Activated CD4-positive, alpha-beta T cell treated with anti-CD3 and anti-CD28 coated beads, Interleukin-2, amount 10 ng/mL, durations not matched to agents 24 days and 14 days (primary cell): ENCODE results near the gene SOD3. TPM values are rescaled to one million over a fixed set of nuclear protein-coding genes. Genes with fewer than 3 reads are reported as not detected.

Experiments used
- DNase-seq: peaks from one replicate; pipeline ENCODE4 v3.0.0; 2022
- H3K27ac Mint-ChIP-seq: one replicate; pipeline ENCODE4 v1.8.0; 2022; ENCODE audit warnings: mild to moderate bottlenecking, mixed read lengths
- H3K27me3 Mint-ChIP-seq: one replicate; pipeline ENCODE4 v1.8.0; 2022; ENCODE audit warnings: mixed read lengths
- H3K36me3 Mint-ChIP-seq: one replicate; pipeline ENCODE4 v1.8.0; 2022; ENCODE audit warnings: low read depth, mild to moderate bottlenecking, mixed read lengths
- H3K4me1 Mint-ChIP-seq: one replicate; pipeline ENCODE4 v1.8.0; 2021; ENCODE audit warnings: mixed read lengths
- H3K4me3 Mint-ChIP-seq: one replicate; pipeline ENCODE4 v1.8.0; 2022; ENCODE audit warnings: mild to moderate bottlenecking, moderate library complexity, mixed read lengths
- H3K9me3 Mint-ChIP-seq: one replicate; pipeline ENCODE4 v1.8.0; 2021; ENCODE audit warnings: mixed read lengths
- intact Hi-C: fragments of 100-400 bp; cut with micrococcal nuclease; formaldehyde crosslinking; loops from one replicate; pipeline ENCODE4 v1.15.1; 2023
- total RNA-seq: library from RNA; stranded (reverse); gene quantifications from 2 replicates; pipeline ENCODE4 v1.2.3, GENCODE V29; 2022

SOD3 gene
- not detected in 2 replicates for total RNA-seq

- Mint-ChIP-seq H3K27me3 (peaks cover 12% of the 10 kb centered on the region), H3K36me3 (no peaks in the 10 kb centered on the region), H3K4me1 (no peaks in the 10 kb centered on the region), H3K4me3 (no peak within 1 kb of the TSS), H3K9me3 (no peaks in the 10 kb centered on the region), H3K27ac (no peak within 1 kb of the TSS)
- intact Hi-C loops, result no loop called here
- DNase-seq, result no peak
Measured at GRCh38 chr4:24794916-24795665, at the start of gene SOD3. Gene SOD3 (plus strand): TSS chr4:24795573. CDS start chr4:24799522, 3,949 bp downstream.

GRCh38 chr4:24747234-24747975, 48.0 kb upstream of the SOD3 start:
- H3K36me3 Mint-ChIP-seq, result no peaks in the 10 kb centered on the region
- H3K9me3 Mint-ChIP-seq, result no peaks in the 10 kb centered on the region
- no peak for DNase-seq
- H3K27ac Mint-ChIP-seq, result no peak overlapping the region
- H3K27me3 Mint-ChIP-seq, result no peaks in the 10 kb centered on the region
- H3K4me3 Mint-ChIP-seq, result no peak overlapping the region
- no peaks in the 10 kb centered on the region for H3K4me1 Mint-ChIP-seq
- intact Hi-C loops, result no loop called here

GRCh38 chr4:24748023-24748422, 47.4 kb upstream of the SOD3 start:
- Mint-ChIP-seq H3K9me3 (no peaks in the 10 kb centered on the region), H3K36me3 (no peaks in the 10 kb centered on the region), H3K27ac (no peak overlapping the region), H3K4me1 (no peaks in the 10 kb centered on the region), H3K4me3 (no peak overlapping the region), H3K27me3 (no peaks in the 10 kb centered on the region)
- intact Hi-C loops, result no loop called here
- no peak for DNase-seq

GRCh38 chr4:24748758-24749350, 46.5 kb upstream of the SOD3 start:
- Mint-ChIP-seq H3K27ac (no peak overlapping the region), H3K27me3 (no peaks in the 10 kb centered on the region), H3K4me3 (no peak overlapping the region), H3K9me3 (no peaks in the 10 kb centered on the region), H3K36me3 (no peaks in the 10 kb centered on the region), H3K4me1 (no peaks in the 10 kb centered on the region)
- no peak for DNase-seq
- intact Hi-C loops, result no loop called here

GRCh38 chr4:24750106-24750505, 45.3 kb upstream of the SOD3 start:
- no peak for DNase-seq
- intact Hi-C loops, result no loop called here
- H3K27me3 Mint-ChIP-seq, result no peaks in the 10 kb centered on the region
- no peak overlapping the region for H3K27ac Mint-ChIP-seq
- H3K9me3 Mint-ChIP-seq, result no peaks in the 10 kb centered on the region
- H3K36me3 Mint-ChIP-seq, result no peaks in the 10 kb centered on the region
- H3K4me3 Mint-ChIP-seq, result no peak overlapping the region
- H3K4me1 Mint-ChIP-seq, result no peaks in the 10 kb centered on the region

GRCh38 chr4:24751926-24752539, 43.3 kb upstream of the SOD3 start:
- no peak overlapping the region for H3K4me3 Mint-ChIP-seq
- H3K27me3 Mint-ChIP-seq, result no peaks in the 10 kb centered on the region
- peaks cover 5% of the 10 kb centered on the region for H3K9me3 Mint-ChIP-seq
- no peak overlapping the region for H3K27ac Mint-ChIP-seq
- no peaks in the 10 kb centered on the region for H3K4me1 Mint-ChIP-seq
- intact Hi-C loops, result no loop called here
- no peak for DNase-seq
- H3K36me3 Mint-ChIP-seq, result no peaks in the 10 kb centered on the region

GRCh38 chr4:24753519-24753918, 41.9 kb upstream of the SOD3 start:
- Mint-ChIP-seq H3K9me3 (peaks cover 5% of the 10 kb centered on the region), H3K4me1 (no peaks in the 10 kb centered on the region), H3K27me3 (no peaks in the 10 kb centered on the region), H3K27ac (no peak overlapping the region), H3K4me3 (no peak overlapping the region), H3K36me3 (no peaks in the 10 kb centered on the region)
- intact Hi-C loops, result no loop called here
- DNase-seq, result no peak

GRCh38 chr4:24754571-24754970, 40.8 kb upstream of the SOD3 start:
- no peak for DNase-seq
- no peaks in the 10 kb centered on the region for H3K36me3 Mint-ChIP-seq
- H3K4me3 Mint-ChIP-seq, result no peak overlapping the region
- H3K27me3 Mint-ChIP-seq, result no peaks in the 10 kb centered on the region
- no peak overlapping the region for H3K27ac Mint-ChIP-seq
- intact Hi-C loops, result no loop called here
- peaks cover 5% of the 10 kb centered on the region for H3K9me3 Mint-ChIP-seq
- no peaks in the 10 kb centered on the region for H3K4me1 Mint-ChIP-seq

- DNase-seq, result no peak
- H3K4me1 Mint-ChIP-seq, result no peaks in the 10 kb centered on the region
- H3K36me3 Mint-ChIP-seq, result no peaks in the 10 kb centered on the region
Measured at GRCh38 chr4:24763631-24764297, 31.6 kb upstream of the SOD3 start.

GRCh38 chr4:24764345-24764744, 31.0 kb upstream of the SOD3 start:
- Mint-ChIP-seq H3K4me1 (no peaks in the 10 kb centered on the region), H3K36me3 (no peaks in the 10 kb centered on the region), H3K4me3 (no peak overlapping the region), H3K27me3 (no peaks in the 10 kb centered on the region), H3K9me3 (peaks cover 8% of the 10 kb centered on the region), H3K27ac (no peak overlapping the region)
- intact Hi-C loops, result no loop called here
- no peak for DNase-seq

More at GRCh38 chr4:24763631-24764297, 31.6 kb upstream of the SOD3 start:
- intact Hi-C loops, result no loop called here
- Mint-ChIP-seq H3K27me3 (no peaks in the 10 kb centered on the region), H3K9me3 (peaks cover 5% of the 10 kb centered on the region), H3K27ac (no peak overlapping the region), H3K4me3 (no peak overlapping the region)

GRCh38 chr4:24765376-24765988, 29.9 kb upstream of the SOD3 start:
- DNase-seq, result no peak
- Mint-ChIP-seq H3K4me1 (peaks cover 6% of the 10 kb centered on the region), H3K9me3 (peaks cover 8% of the 10 kb centered on the region)

GRCh38 chr4:24768006-24768405, 27.4 kb upstream of the SOD3 start:
- no peak overlapping the region for H3K4me3 Mint-ChIP-seq

More at GRCh38 chr4:24765376-24765988, 29.9 kb upstream of the SOD3 start:
- intact Hi-C loops, result no loop called here
- no peaks in the 10 kb centered on the region for H3K36me3 Mint-ChIP-seq
- H3K27me3 Mint-ChIP-seq, result no peaks in the 10 kb centered on the region
- H3K27ac Mint-ChIP-seq, result no peak overlapping the region
- H3K4me3 Mint-ChIP-seq, result no peak overlapping the region

GRCh38 chr4:24768604-24769003, 26.8 kb upstream of the SOD3 start:
- Mint-ChIP-seq H3K9me3 (peaks cover 8% of the 10 kb centered on the region), H3K4me3 (no peak overlapping the region), H3K27me3 (no peaks in the 10 kb centered on the region), H3K4me1 (peaks cover 6% of the 10 kb centered on the region), H3K36me3 (no peaks in the 10 kb centered on the region), H3K27ac (no peak overlapping the region)
- DNase-seq, result no peak
- intact Hi-C loops, result no loop called here

More at GRCh38 chr4:24768006-24768405, 27.4 kb upstream of the SOD3 start:
- intact Hi-C loops, result no loop called here
- Mint-ChIP-seq H3K27ac (no peak overlapping the region), H3K36me3 (no peaks in the 10 kb centered on the region), H3K4me1 (peaks cover 6% of the 10 kb centered on the region), H3K9me3 (peaks cover 8% of the 10 kb centered on the region), H3K27me3 (no peaks in the 10 kb centered on the region)
- no peak for DNase-seq
